NCI-H2171 treated with DMSO at 0.1 percent for 48 hours (cell line): ENCODE data around the gene SLC6A17.

Source experiments
- DNase-seq: peaks from one replicate; lab custom pipeline; 2025; lab: John Stamatoyannopoulos, UW

The SLC6A17 gene

GRCh38 chr1:110150330-110151174 lies at the start of gene SLC6A17:
Gene SLC6A17 (plus strand): TSS chr1:110150494. CDS start chr1:110166930, 16,436 bp downstream.
- peak; percentile 67 for DNase-seq

- no peak for DNase-seq
These were observed 48.2 kb upstream of the SLC6A17 start for GRCh38 chr1:110102081-110102480.

- peak; percentile 72 for DNase-seq
These were observed 44.0 kb upstream of the SLC6A17 start for GRCh38 chr1:110106013-110106941.

- DNase-seq, result no peak
These were observed 42.3 kb upstream of the SLC6A17 start for GRCh38 chr1:110107867-110108469.

- DNase-seq, result no peak
These were observed 39.2 kb upstream of the SLC6A17 start for GRCh38 chr1:110111081-110111480.

GRCh38 chr1:110112143-110112542 lies 38.2 kb upstream of the SLC6A17 start, which contains the start of gene UBL4B:
Gene UBL4B (plus strand): TSS chr1:110112443. CDS start chr1:110112535, 92 bp downstream.
- DNase-seq, result no peak

GRCh38 chr1:110112656-110113055 lies 37.6 kb upstream of the SLC6A17 start:
- peak; percentile 43 for DNase-seq

- DNase-seq, result no peak
These were observed 36.7 kb upstream of the SLC6A17 start for GRCh38 chr1:110113551-110113950.

- no peak for DNase-seq
These were observed 36.1 kb upstream of the SLC6A17 start for GRCh38 chr1:110114173-110114572.

- DNase-seq, result no peak
These were observed 35.5 kb upstream of the SLC6A17 start for GRCh38 chr1:110114784-110115183.

- no peak for DNase-seq
These were observed 31.5 kb upstream of the SLC6A17 start for GRCh38 chr1:110118636-110119396.

- peak; percentile 56 for DNase-seq
These were observed 30.5 kb upstream of the SLC6A17 start for GRCh38 chr1:110119843-110120242.

GRCh38 chr1:110120960-110121561 lies 29.2 kb upstream of the SLC6A17 start:
- no peak for DNase-seq

GRCh38 chr1:110123224-110123623 lies 27.1 kb upstream of the SLC6A17 start:
- DNase-seq, result no peak

- no peak for DNase-seq
These were observed 24.5 kb upstream of the SLC6A17 start for GRCh38 chr1:110125810-110126209.

- no peak for DNase-seq
These were observed 20.1 kb upstream of the SLC6A17 start for GRCh38 chr1:110130113-110130591.

- no peak for DNase-seq
These were observed 19.3 kb upstream of the SLC6A17 start for GRCh38 chr1:110130989-110131388.

GRCh38 chr1:110132682-110133081 lies 17.6 kb upstream of the SLC6A17 start:
- DNase-seq, result no peak

GRCh38 chr1:110133436-110133835 lies 16.9 kb upstream of the SLC6A17 start:
- DNase-seq, result no peak

- DNase-seq, result no peak
These were observed 16.2 kb upstream of the SLC6A17 start for GRCh38 chr1:110134050-110134595.

- DNase-seq, result no peak
These were observed 15.0 kb upstream of the SLC6A17 start for GRCh38 chr1:110135246-110135645.
